ENCODE data around the gene APOL3.

- TF ChIP-seq REST (IDR thresholded peaks at IDR 0.05; ENCODE audit: low read depth, low read length) (no peak), MEF2A (IDR thresholded peaks at IDR 0.05; ENCODE audit: borderline replicate concordance, low read depth) (no peak), POLR2AphosphoS5 (IDR thresholded peaks at IDR 0.05; ENCODE audit: low read depth, low read length) (no peak)
Observed at GRCh38 chr22:36134182-36134581, 26.4 kb downstream of the APOL3 start.

Measured in SK-N-SH (cell line).